ENCODE measurements around the gene WDR26. TPM values are rescaled to one million over a fixed set of nuclear protein-coding genes. Genes with fewer than 3 reads are reported as not detected.

The WDR26 gene
- total RNA-seq, 1 donor from 2014 or later = 79.5 TPM

GRCh38 chr1:224406216-224406615, 28.4 kb downstream of the WDR26 start:
- DNase-seq (ENCODE audit: low spot score) = no peak
- Mint-ChIP-seq H3K4me3 (ENCODE audit: unreplicated experiment) (no peak overlapping the region), H3K27me3 (ENCODE audit: low read depth) (no peaks in the 10 kb centered on the region), H3K4me1 (ENCODE audit: low read depth) (peaks cover 30% of the 10 kb centered on the region), H3K27ac (ENCODE audit: unreplicated experiment) (peak overlapping the region; percentile 42), H3K36me3 (ENCODE audit: low read depth) (peaks cover 27% of the 10 kb centered on the region), H3K9me3 (ENCODE audit: low read depth) (no peaks in the 10 kb centered on the region)
- no peak for TF ChIP-seq CTCF (IDR thresholded peaks at IDR 0.05)

- Mint-ChIP-seq H3K27me3 (ENCODE audit: low read depth) (no peaks in the 10 kb centered on the region), H3K27ac (ENCODE audit: unreplicated experiment) (no peak overlapping the region)
Measured at GRCh38 chr1:224405604-224405970, 29.0 kb downstream of the WDR26 start.

GRCh38 chr1:224404916-224405603, 29.5 kb downstream of the WDR26 start:
- H3K27ac Mint-ChIP-seq (ENCODE audit: unreplicated experiment) = no peak overlapping the region
- H3K36me3 Mint-ChIP-seq (ENCODE audit: low read depth) = peaks cover 25% of the 10 kb centered on the region
- TF ChIP-seq CTCF (IDR thresholded peaks at IDR 0.05) = no peak
- no peaks in the 10 kb centered on the region for H3K9me3 Mint-ChIP-seq (ENCODE audit: low read depth)
- DNase-seq (ENCODE audit: low spot score) = no peak
- no peaks in the 10 kb centered on the region for H3K27me3 Mint-ChIP-seq (ENCODE audit: low read depth)
- H3K4me1 Mint-ChIP-seq (ENCODE audit: low read depth) = peaks cover 30% of the 10 kb centered on the region
- H3K4me3 Mint-ChIP-seq (ENCODE audit: unreplicated experiment) = no peak overlapping the region

More at GRCh38 chr1:224405604-224405970, 29.0 kb downstream of the WDR26 start:
- no peak for DNase-seq (ENCODE audit: low spot score)
- no peak overlapping the region for H3K4me3 Mint-ChIP-seq (ENCODE audit: unreplicated experiment)
- peaks cover 27% of the 10 kb centered on the region for H3K36me3 Mint-ChIP-seq (ENCODE audit: low read depth)
- H3K9me3 Mint-ChIP-seq (ENCODE audit: low read depth) = no peaks in the 10 kb centered on the region
- no peak for TF ChIP-seq CTCF (IDR thresholded peaks at IDR 0.05)
- peaks cover 30% of the 10 kb centered on the region for H3K4me1 Mint-ChIP-seq (ENCODE audit: low read depth)

GRCh38 chr1:224402472-224403036, 32.0 kb downstream of the WDR26 start:
- H3K27ac Mint-ChIP-seq (ENCODE audit: unreplicated experiment) = no peak overlapping the region
- no peaks in the 10 kb centered on the region for H3K27me3 Mint-ChIP-seq (ENCODE audit: low read depth)
- peaks cover 38% of the 10 kb centered on the region for H3K36me3 Mint-ChIP-seq (ENCODE audit: low read depth)
- DNase-seq (ENCODE audit: low spot score) = no peak
- TF ChIP-seq CTCF (IDR thresholded peaks at IDR 0.05) = no peak
- H3K4me1 Mint-ChIP-seq (ENCODE audit: low read depth) = peaks cover 17% of the 10 kb centered on the region
- H3K4me3 Mint-ChIP-seq (ENCODE audit: unreplicated experiment) = no peak overlapping the region
- no peaks in the 10 kb centered on the region for H3K9me3 Mint-ChIP-seq (ENCODE audit: low read depth)

- DNase-seq (ENCODE audit: low spot score) = no peak
- Mint-ChIP-seq H3K4me3 (ENCODE audit: unreplicated experiment) (no peak overlapping the region), H3K4me1 (ENCODE audit: low read depth) (no peaks in the 10 kb centered on the region), H3K27me3 (ENCODE audit: low read depth) (no peaks in the 10 kb centered on the region), H3K9me3 (ENCODE audit: low read depth) (no peaks in the 10 kb centered on the region), H3K36me3 (ENCODE audit: low read depth) (peaks cover 40% of the 10 kb centered on the region), H3K27ac (ENCODE audit: unreplicated experiment) (no peak overlapping the region)
- TF ChIP-seq CTCF (IDR thresholded peaks at IDR 0.05) = no peak
Measured at GRCh38 chr1:224399887-224400286, 34.7 kb downstream of the WDR26 start.

Data from chondrocyte (in vitro differentiated cells).